ENCODE measurements around the gene CHSY1.

DNA sequence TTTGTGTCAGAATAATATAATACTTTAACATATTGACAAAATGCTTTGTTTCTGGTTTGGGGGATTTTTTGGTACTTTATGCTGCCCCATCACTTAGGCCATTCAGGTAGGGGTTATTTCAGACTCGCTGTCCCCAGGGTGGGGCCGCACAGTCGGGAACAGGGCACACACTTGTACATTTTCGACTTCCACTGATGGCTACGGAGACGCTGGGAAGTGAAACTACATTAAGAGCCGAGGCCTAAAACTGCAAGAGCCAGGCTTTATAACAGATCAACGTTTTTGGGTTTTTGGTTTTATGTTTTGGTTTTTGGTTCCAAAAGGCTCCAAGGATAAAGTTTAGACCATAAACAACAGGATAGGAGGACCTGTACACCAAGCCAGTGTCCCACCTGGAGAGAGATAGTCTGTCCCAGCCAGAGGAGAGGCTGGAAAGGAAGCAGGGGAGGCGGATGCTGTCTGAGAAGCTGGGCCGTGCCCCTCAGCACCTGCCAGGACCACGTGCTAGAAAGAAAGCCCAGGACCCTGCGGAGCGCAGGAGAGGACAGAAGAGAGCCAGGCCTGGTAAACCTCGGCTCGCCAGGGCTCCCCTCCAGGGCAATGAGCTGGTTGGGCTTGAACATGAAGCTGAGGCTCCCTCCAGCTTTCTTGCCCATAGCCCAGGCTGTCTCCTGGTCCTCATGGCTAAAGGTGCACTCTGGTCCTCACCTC is 111.7 kb downstream of the CHSY1 start:
- TF ChIP-seq, protein P1, sequence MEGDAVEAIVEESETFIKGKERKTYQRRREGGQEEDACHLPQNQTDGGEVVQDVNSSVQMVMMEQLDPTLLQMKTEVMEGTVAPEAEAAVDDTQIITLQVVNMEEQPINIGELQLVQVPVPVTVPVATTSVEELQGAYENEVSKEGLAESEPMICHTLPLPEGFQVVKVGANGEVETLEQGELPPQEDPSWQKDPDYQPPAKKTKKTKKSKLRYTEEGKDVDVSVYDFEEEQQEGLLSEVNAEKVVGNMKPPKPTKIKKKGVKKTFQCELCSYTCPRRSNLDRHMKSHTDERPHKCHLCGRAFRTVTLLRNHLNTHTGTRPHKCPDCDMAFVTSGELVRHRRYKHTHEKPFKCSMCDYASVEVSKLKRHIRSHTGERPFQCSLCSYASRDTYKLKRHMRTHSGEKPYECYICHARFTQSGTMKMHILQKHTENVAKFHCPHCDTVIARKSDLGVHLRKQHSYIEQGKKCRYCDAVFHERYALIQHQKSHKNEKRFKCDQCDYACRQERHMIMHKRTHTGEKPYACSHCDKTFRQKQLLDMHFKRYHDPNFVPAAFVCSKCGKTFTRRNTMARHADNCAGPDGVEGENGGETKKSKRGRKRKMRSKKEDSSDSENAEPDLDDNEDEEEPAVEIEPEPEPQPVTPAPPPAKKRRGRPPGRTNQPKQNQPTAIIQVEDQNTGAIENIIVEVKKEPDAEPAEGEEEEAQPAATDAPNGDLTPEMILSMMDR (IDR thresholded peaks at IDR 0.05) = no peak
- TF ChIP-seq POLR2A (IDR thresholded peaks at IDR 0.05) = no peak
